Sigmoid colon (tissue), 4 donors: Measurements from ENCODE around the gene KRT78.

Experiments
- EP300 ChIP-seq, 4 donors: sonication (generic); formaldehyde crosslinking; IDR thresholded peaks; one replicate each; pipeline ENCODE4 v1.6.1; 2017; ENCODE audit warnings: antibody characterized with exemption in 4 of 4
- POLR2A ChIP-seq, 2 donors: fragments of 450-650 bp; IDR thresholded peaks; one replicate each; pipeline ENCODE4 v1.6.1; 2016; ENCODE audit warnings: antibody characterized with exemption in 2 of 2, mild to moderate bottlenecking in 2 of 2, moderate library complexity in 2 of 2
- POLR2AphosphoS5 ChIP-seq, 4 donors: sonication (generic); formaldehyde crosslinking; IDR thresholded peaks; one replicate each; pipeline ENCODE4 v1.6.1; 2017; ENCODE audit warnings: antibody characterized with exemption in 4 of 4
- TF ChIP-seq, protein P1 (sequence below), 4 experiments: fragments of 450-650 bp in 3 of 4; fragments of 200-600 bp in 1 of 4; IDR thresholded peaks; one replicate each; pipeline ENCODE4 v1.5.1; 2016 to 2019; ENCODE audit warnings: antibody characterized with exemption in 4 of 4, mild to moderate bottlenecking in 3 of 4, moderate library complexity in 2 of 4

DNA sequence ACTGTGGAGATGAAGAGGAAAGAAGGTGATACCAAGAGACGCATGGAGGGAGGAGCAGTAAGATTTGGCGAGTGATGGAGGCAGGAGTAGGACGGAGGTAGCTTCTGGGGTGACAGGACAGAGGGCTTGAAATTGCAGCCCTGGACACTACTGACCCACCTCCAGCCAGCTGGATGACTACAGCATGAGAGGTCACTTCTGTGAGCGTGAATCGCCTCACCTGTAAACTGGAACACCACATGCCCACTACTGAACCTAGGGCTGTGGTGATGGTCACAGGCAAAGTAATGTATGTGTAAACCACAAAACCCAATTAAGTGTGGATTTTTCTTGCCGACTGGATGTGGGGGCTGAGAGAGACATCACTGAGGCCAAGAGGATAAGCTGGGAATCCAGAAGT lies 28.3 kb downstream of the KRT78 start:
- TF ChIP-seq EP300 (IDR thresholded peaks at IDR 0.05) (no peak), POLR2A (IDR thresholded peaks at IDR 0.05) (no peak), POLR2AphosphoS5 (IDR thresholded peaks at IDR 0.05) (no peak)
- TF ChIP-seq, protein P1, sequence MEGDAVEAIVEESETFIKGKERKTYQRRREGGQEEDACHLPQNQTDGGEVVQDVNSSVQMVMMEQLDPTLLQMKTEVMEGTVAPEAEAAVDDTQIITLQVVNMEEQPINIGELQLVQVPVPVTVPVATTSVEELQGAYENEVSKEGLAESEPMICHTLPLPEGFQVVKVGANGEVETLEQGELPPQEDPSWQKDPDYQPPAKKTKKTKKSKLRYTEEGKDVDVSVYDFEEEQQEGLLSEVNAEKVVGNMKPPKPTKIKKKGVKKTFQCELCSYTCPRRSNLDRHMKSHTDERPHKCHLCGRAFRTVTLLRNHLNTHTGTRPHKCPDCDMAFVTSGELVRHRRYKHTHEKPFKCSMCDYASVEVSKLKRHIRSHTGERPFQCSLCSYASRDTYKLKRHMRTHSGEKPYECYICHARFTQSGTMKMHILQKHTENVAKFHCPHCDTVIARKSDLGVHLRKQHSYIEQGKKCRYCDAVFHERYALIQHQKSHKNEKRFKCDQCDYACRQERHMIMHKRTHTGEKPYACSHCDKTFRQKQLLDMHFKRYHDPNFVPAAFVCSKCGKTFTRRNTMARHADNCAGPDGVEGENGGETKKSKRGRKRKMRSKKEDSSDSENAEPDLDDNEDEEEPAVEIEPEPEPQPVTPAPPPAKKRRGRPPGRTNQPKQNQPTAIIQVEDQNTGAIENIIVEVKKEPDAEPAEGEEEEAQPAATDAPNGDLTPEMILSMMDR (IDR thresholded peaks at IDR 0.05), result no peak
